Naive thymus-derived CD8-positive, alpha-beta T cell (primary cell): ENCODE data around the gene ADRB2. TPM values are rescaled to one million over a fixed set of nuclear protein-coding genes. Genes with fewer than 3 reads are reported as not detected.

Experiments
- ATAC-seq, 2 donors: fragments of 150-1000 bp; cut with Tn5 transposase in 1 of 2; sonication (Bioruptor Pico), chemical (Tn5 transposase) in 1 of 2; 1 replicate in 1 of 2; 2 replicates in 1 of 2; pipeline ENCODE4 v1.10.0; 2021; ENCODE audit warnings: mild to moderate bottlenecking in 2 of 2, moderate library complexity in 2 of 2
- POLR2A ChIA-PET: fragments of 350-600 bp; sonication (Branson Sonifier 250); formaldehyde crosslinking; loops from one replicate; lab custom pipeline; 2021; ENCODE audit warnings: antibody characterized with exemption; lab: Charles Lee
- DNase-seq, 10 donors: peaks; one replicate each; pipeline versions ENCODE4 v3.0.0 to v3.0.0-alpha.2; 2020 to 2022
- H3K27ac Mint-ChIP-seq, 10 donors: one replicate each; pipeline ENCODE4 v1.8.0; 2020 to 2022; ENCODE audit warnings: mild to moderate bottlenecking in 10 of 10, mixed read lengths in 10 of 10, moderate library complexity in 4 of 10, inconsistent platforms in 1 of 10
- H3K27me3 Mint-ChIP-seq, 5 donors: one replicate each; pipeline ENCODE4 v1.8.0; 2021 to 2022; ENCODE audit warnings: mixed read lengths in 5 of 5
- H3K36me3 Mint-ChIP-seq, 3 donors: one replicate each; pipeline ENCODE4 v1.8.0; 2020 to 2022; ENCODE audit warnings: mixed read lengths in 3 of 3, mild to moderate bottlenecking in 2 of 3, inconsistent platforms in 1 of 3
- H3K4me1 Mint-ChIP-seq, 4 donors: one replicate each; pipeline ENCODE4 v1.8.0; 2021 to 2022; ENCODE audit warnings: mixed read lengths in 4 of 4
- H3K4me3 Mint-ChIP-seq, 10 donors: one replicate each; pipeline ENCODE4 v1.8.0; 2020 to 2022; ENCODE audit warnings: mild to moderate bottlenecking in 10 of 10, mixed read lengths in 10 of 10, moderate library complexity in 6 of 10, inconsistent platforms in 1 of 10
- H3K9me3 Mint-ChIP-seq, 9 donors: one replicate each; pipeline ENCODE4 v1.8.0; 2020 to 2022; ENCODE audit warnings: mixed read lengths in 9 of 9, mild to moderate bottlenecking in 3 of 9, inconsistent platforms in 1 of 9, moderate library complexity in 1 of 9
- polyA plus RNA-seq, 3 donors: library from polyadenylated mRNA; unstranded; fragments of 300-500 nt; fragmentation: Illumina TruSeq; gene quantifications; one replicate each; pipeline ENCODE4 v1.2.3, GENCODE V29; 2021
- total RNA-seq, 8 experiments: library from RNA in 2 of 8; stranded (reverse) in 2 of 8; gene quantifications; one replicate each; pipeline ENCODE4 v1.2.3 and lab custom pipeline; 2021 to 2026

Gene ADRB2
- total and polyA plus RNA-seq, 5 experiments from 2014 or later: 0.33 to 12.9 (median 2.1) TPM; not detected in 1

GRCh38 chr5:148823871-148824270, 2.5 kb upstream of the ADRB2 start:
- peaks cover 16 to 55% (median 28%) of the 10 kb centered on the region in 4 donors for H3K4me1 Mint-ChIP-seq
- ATAC-seq (no peak), DNase-seq (no peak)
- no peaks in the 10 kb centered on the region for H3K36me3 Mint-ChIP-seq
- POLR2A ChIA-PET: no interaction called here
- no peak overlapping the region for H3K27ac Mint-ChIP-seq
- peaks cover 0 to 4% (median 0%) of the 10 kb centered on the region in 5 donors for H3K27me3 Mint-ChIP-seq
- H3K9me3 Mint-ChIP-seq: no peaks in the 10 kb centered on the region
- no peak overlapping the region for H3K4me3 Mint-ChIP-seq

GRCh38 chr5:148825716-148826052, 727 bp upstream of the ADRB2 start:
- POLR2A ChIA-PET: interaction anchor here (1.0 to 1.6 kb wide), 2 partner anchors 24 to 34 kb away, joined by 3 to 5 read pairs; no protein-coding TSS in a partner anchor
- Mint-ChIP-seq H3K4me1 (peaks cover 16 to 70% (median 42%) of the 10 kb centered on the region in 4 donors), H3K9me3 (no peaks in the 10 kb centered on the region), H3K36me3 (no peaks in the 10 kb centered on the region), H3K27ac (peak overlapping the region; percentile 63 to 91 (median 84)), H3K27me3 (peaks cover 0 to 1% (median 0%) of the 10 kb centered on the region in 5 donors), H3K4me3 (peak overlapping the region; percentile 80 to 95 (median 88))
- DNase-seq (no peak), ATAC-seq (peak in 1 of 2 donors; percentile 24)

- H3K27me3 Mint-ChIP-seq: peaks cover 0 to 4% (median 0%) of the 10 kb centered on the region in 5 donors
- POLR2A ChIA-PET: interaction anchor here (0.7 to 1.6 kb wide), 4 partner anchors 17 to 35 kb away, joined by 3 to 5 read pairs (median 4); no protein-coding TSS in a partner anchor
- H3K27ac Mint-ChIP-seq: peak overlapping the region in 7 of 10 donors; percentile 65 to 91 (median 78)
- H3K36me3 Mint-ChIP-seq: no peaks in the 10 kb centered on the region
- no peaks in the 10 kb centered on the region for H3K9me3 Mint-ChIP-seq
- peak in 1 of 2 donors; percentile 34 for ATAC-seq
- H3K4me3 Mint-ChIP-seq: peak overlapping the region; percentile 80 to 95 (median 88)
- H3K4me1 Mint-ChIP-seq: peaks cover 15 to 77% (median 46%) of the 10 kb centered on the region in 4 donors
- DNase-seq: no peak
Measured at GRCh38 chr5:148826739-148827070, 294 bp downstream of the ADRB2 start.

- H3K4me3 Mint-ChIP-seq: peak overlapping the region; percentile 80 to 95 (median 88)
- peaks cover 15 to 83% (median 48%) of the 10 kb centered on the region in 4 donors for H3K4me1 Mint-ChIP-seq
- DNase-seq: no peak
- peaks cover 0 to 4% (median 0%) of the 10 kb centered on the region in 5 donors for H3K27me3 Mint-ChIP-seq
- peak overlapping the region in 3 of 10 donors; percentile 65 to 91 (median 91) for H3K27ac Mint-ChIP-seq
- H3K9me3 Mint-ChIP-seq: no peaks in the 10 kb centered on the region
- H3K36me3 Mint-ChIP-seq: no peaks in the 10 kb centered on the region
- POLR2A ChIA-PET: interaction anchor here (0.9 to 1.2 kb wide), 2 partner anchors 21 to 23 kb away, joined by 3 to 4 read pairs; no protein-coding TSS in a partner anchor
- no peak for ATAC-seq
Measured at GRCh38 chr5:148827723-148828122, 1.3 kb downstream of the ADRB2 start.

DNA sequence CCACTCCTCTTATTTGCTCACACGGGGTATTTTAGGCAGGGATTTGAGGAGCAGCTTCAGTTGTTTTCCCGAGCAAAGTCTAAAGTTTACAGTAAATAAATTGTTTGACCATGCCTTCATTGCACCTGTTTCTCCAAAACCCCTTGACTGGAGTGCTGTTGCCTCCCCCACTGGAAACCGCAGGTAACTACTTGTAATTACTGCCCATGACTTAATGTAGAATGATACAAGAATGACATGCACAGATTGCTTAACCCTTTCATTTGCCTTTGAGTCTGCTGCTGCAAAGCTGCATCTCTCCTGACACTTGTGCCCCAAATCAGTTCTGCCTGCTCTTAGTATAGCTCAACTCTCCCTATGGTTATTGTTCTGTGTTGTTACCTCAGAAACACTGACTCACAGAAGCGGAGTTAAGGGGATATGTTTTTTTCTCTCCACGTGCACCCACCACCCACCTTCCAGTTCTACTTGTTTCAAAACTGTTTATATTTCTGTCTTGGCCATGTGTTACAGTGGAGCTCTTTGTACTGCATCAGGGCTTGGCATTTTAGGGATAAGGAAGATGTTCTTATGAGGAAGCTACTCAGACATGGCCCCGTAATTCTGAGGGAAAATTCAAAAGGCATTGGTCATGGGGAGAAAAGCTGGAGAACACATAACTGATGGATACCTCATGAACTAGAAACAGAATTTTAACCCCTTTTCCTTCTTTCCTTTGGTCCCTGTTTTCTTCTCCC, 2.3 kb downstream of the ADRB2 start:
- peak overlapping the region in 5 of 10 donors; percentile 3 to 80 (median 32) for H3K27ac Mint-ChIP-seq
- POLR2A ChIA-PET: interaction anchor here (1.2 kb wide), 1 partner anchor 20 kb away, joined by 4 read pairs; no protein-coding TSS in a partner anchor
- H3K4me1 Mint-ChIP-seq: peaks cover 15 to 85% (median 50%) of the 10 kb centered on the region in 4 donors
- H3K27me3 Mint-ChIP-seq: peaks cover 0 to 4% (median 0%) of the 10 kb centered on the region in 5 donors
- no peaks in the 10 kb centered on the region for H3K9me3 Mint-ChIP-seq
- DNase-seq (no peak), ATAC-seq (no peak)
- peak overlapping the region; percentile 3 to 95 (median 59) for H3K4me3 Mint-ChIP-seq
- H3K36me3 Mint-ChIP-seq: no peaks in the 10 kb centered on the region

- DNase-seq (no peak), ATAC-seq (no peak)
- no peaks in the 10 kb centered on the region for H3K9me3 Mint-ChIP-seq
- no peaks in the 10 kb centered on the region for H3K36me3 Mint-ChIP-seq
- H3K27me3 Mint-ChIP-seq: peaks cover 0 to 4% (median 0%) of the 10 kb centered on the region in 5 donors
- H3K4me1 Mint-ChIP-seq: peaks cover 15 to 88% (median 50%) of the 10 kb centered on the region in 4 donors
- POLR2A ChIA-PET: no interaction called here
- H3K4me3 Mint-ChIP-seq: peak overlapping the region in 7 of 10 donors; percentile 3 to 95 (median 67)
- H3K27ac Mint-ChIP-seq: peak overlapping the region in 1 of 10 donors; percentile 80
Measured at GRCh38 chr5:148829248-148829594, 2.8 kb downstream of the ADRB2 start.

- no peaks in the 10 kb centered on the region for H3K9me3 Mint-ChIP-seq
- POLR2A ChIA-PET: no interaction called here
- H3K4me1 Mint-ChIP-seq: peaks cover 15 to 90% (median 50%) of the 10 kb centered on the region in 4 donors
- ATAC-seq: no peak
- peak overlapping the region in 7 of 10 donors; percentile 26 to 95 (median 57) for H3K4me3 Mint-ChIP-seq
- DNase-seq: no peak
- H3K27me3 Mint-ChIP-seq: peaks cover 0 to 4% (median 0%) of the 10 kb centered on the region in 5 donors
- no peaks in the 10 kb centered on the region for H3K36me3 Mint-ChIP-seq
- peak overlapping the region in 5 of 10 donors; percentile 22 to 81 (median 29) for H3K27ac Mint-ChIP-seq
Measured at GRCh38 chr5:148829734-148830133, 3.3 kb downstream of the ADRB2 start.

- Mint-ChIP-seq H3K27me3 (peaks cover 0 to 4% (median 0%) of the 10 kb centered on the region in 5 donors), H3K4me1 (peaks cover 15 to 90% (median 51%) of the 10 kb centered on the region in 4 donors), H3K9me3 (no peaks in the 10 kb centered on the region), H3K4me3 (peak overlapping the region in 5 of 10 donors; percentile 1 to 95 (median 80)), H3K27ac (peak overlapping the region in 4 of 10 donors; percentile 22 to 81 (median 54)), H3K36me3 (no peaks in the 10 kb centered on the region)
- POLR2A ChIA-PET: no interaction called here
- ATAC-seq (no peak), DNase-seq (no peak)
Measured at GRCh38 chr5:148830211-148830610, 3.8 kb downstream of the ADRB2 start.

DNA sequence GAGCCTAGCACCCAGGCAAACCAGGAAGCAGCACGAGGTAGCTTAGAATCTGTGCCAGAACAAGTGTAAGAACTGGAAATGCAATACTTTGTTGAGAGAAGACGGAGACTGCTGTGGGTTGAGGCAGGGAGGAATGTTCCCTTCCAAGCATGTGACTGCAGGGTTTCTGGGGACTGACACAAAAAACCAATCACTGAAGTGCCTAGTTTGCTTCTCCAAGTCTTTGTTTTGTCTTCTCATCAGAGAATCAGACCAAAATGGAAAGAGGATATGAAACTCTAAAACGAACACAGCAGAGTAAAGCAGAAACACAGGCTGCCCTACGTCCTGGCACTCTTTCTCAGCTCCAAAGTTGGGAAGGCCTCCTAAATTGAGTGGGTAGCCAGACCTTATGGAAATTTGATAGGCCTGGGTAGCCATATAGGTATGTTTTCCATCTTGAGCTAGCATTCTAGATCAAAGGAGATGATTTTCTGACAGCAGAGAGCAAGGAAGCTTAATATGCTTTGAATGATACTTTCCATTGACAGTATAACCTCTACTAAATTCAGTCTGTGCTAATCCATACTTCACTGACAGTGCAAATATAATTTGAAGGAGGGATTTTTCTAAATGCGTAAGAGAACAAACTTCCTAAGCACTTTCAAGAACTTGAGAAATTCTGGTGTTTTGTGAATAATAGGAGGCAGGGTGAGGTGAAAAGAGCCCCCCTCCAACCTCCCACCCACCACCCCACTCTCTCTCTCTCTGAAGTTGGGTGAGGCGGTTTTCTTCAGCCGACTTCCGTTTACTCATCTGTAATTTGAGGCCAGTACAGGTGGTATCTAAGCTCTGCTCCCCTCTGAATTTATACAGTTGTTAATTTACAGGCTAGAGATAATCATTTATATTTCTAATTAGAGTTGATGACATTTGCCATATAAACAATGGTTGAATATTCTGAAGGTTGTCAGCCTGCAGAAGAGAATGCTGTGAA, 5.5 kb downstream of the ADRB2 start:
- H3K27ac Mint-ChIP-seq: peak overlapping the region in 5 of 10 donors; percentile 61 to 85 (median 78)
- H3K9me3 Mint-ChIP-seq: no peaks in the 10 kb centered on the region
- H3K4me3 Mint-ChIP-seq: peak overlapping the region in 4 of 10 donors; percentile 10 to 90 (median 61)
- no peaks in the 10 kb centered on the region for H3K36me3 Mint-ChIP-seq
- DNase-seq: no peak
- peaks cover 9 to 96% (median 43%) of the 10 kb centered on the region in 4 donors for H3K4me1 Mint-ChIP-seq
- POLR2A ChIA-PET: no interaction called here
- peak in 1 of 2 donors; percentile 35 for ATAC-seq
- H3K27me3 Mint-ChIP-seq: peaks cover 0 to 4% (median 0%) of the 10 kb centered on the region in 5 donors

GRCh38 chr5:148833122-148833521, 6.7 kb downstream of the ADRB2 start:
- peaks cover 0 to 4% (median 0%) of the 10 kb centered on the region in 5 donors for H3K27me3 Mint-ChIP-seq
- H3K4me1 Mint-ChIP-seq: peaks cover 7 to 92% (median 34%) of the 10 kb centered on the region in 4 donors
- ATAC-seq (no peak), DNase-seq (no peak)
- H3K27ac Mint-ChIP-seq: peak overlapping the region in 2 of 10 donors; percentile 41 to 80
- no peaks in the 10 kb centered on the region for H3K9me3 Mint-ChIP-seq
- H3K36me3 Mint-ChIP-seq: no peaks in the 10 kb centered on the region
- peak overlapping the region in 3 of 10 donors; percentile 30 to 77 (median 77) for H3K4me3 Mint-ChIP-seq
- POLR2A ChIA-PET: no interaction called here

DNA sequence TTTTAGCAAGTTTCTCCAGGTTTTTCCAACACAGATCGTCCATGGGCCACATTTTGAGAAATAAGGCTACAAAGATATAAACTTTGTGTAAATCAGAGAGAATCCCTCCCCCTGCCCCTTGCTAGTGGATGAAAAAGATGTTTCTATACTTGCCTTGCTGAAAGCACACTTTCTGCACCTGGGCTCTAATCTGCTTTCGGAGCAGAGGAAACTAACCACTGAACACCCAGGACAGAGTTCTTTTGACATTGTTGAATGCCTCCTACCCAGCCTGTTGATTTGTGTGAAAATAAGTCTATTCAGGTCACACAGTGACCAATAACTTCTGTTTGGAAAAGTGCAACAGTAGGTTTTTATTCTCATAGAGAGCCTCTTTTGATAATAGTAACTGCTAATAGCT, 7.5 kb downstream of the ADRB2 start:
- Mint-ChIP-seq H3K36me3 (no peaks in the 10 kb centered on the region), H3K27me3 (peaks cover 0 to 4% (median 0%) of the 10 kb centered on the region in 5 donors), H3K4me3 (no peak overlapping the region), H3K27ac (peak overlapping the region in 1 of 10 donors; percentile 43), H3K4me1 (peaks cover under 1 to 91% (median 30%) of the 10 kb centered on the region in 4 donors), H3K9me3 (no peaks in the 10 kb centered on the region)
- no peak for DNase-seq
- no peak for ATAC-seq
- POLR2A ChIA-PET: no interaction called here

DNA sequence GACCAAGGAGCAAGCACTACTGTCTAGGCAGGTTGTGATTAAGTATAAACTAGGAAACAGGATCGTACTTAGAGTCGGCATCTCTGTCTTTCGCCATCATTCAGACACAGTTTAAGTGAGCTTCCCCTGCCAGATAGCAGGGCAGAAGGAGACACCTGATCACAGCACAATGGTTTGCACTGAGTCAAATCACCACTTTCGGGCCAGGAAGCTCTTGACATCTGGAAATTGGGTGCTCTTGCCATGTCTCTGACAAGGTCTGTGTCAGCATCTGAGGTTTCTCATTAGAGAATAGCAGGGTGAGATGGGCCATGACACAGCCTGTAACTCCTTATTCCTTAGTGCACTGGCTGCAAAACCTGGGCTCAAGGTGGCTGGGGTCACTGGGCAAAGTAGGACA, 8.3 kb downstream of the ADRB2 start:
- no peaks in the 10 kb centered on the region for H3K36me3 Mint-ChIP-seq
- peaks cover 0 to 4% (median 0%) of the 10 kb centered on the region in 5 donors for H3K27me3 Mint-ChIP-seq
- DNase-seq (no peak), ATAC-seq (no peak)
- H3K27ac Mint-ChIP-seq: peak overlapping the region in 1 of 10 donors; percentile 49
- H3K4me3 Mint-ChIP-seq: peak overlapping the region in 2 of 10 donors; percentile 2 to 35
- H3K4me1 Mint-ChIP-seq: peaks cover 0 to 87% (median 24%) of the 10 kb centered on the region in 4 donors
- no peaks in the 10 kb centered on the region for H3K9me3 Mint-ChIP-seq
- POLR2A ChIA-PET: no interaction called here
